ENCODE results near the gene OR52H1.

The OR52H1 gene

GRCh38 chr11:5541427-5541826 lies 6.9 kb downstream of the OR52H1 start:
- TF ChIP-seq CTCF (conservative IDR thresholded peaks at IDR 0.05; ENCODE audit: control insufficient read depth, insufficient read depth, low read depth, low read length) = no peak
- no peak for DNase-seq (ENCODE audit: low read depth)
- no peak overlapping the region for H3K4me3 ChIP-seq (ENCODE audit: control insufficient read depth, low read depth, low read length)

GRCh38 chr11:5536482-5536881 lies 11.9 kb downstream of the OR52H1 start:
- no peak for TF ChIP-seq CTCF (conservative IDR thresholded peaks at IDR 0.05; ENCODE audit: control insufficient read depth, insufficient read depth, low read depth, low read length)
- peak; percentile 24 for DNase-seq (ENCODE audit: low read depth)
- no peak overlapping the region for H3K4me3 ChIP-seq (ENCODE audit: control insufficient read depth, low read depth, low read length)

GRCh38 chr11:5534046-5534445 lies 14.3 kb downstream of the OR52H1 start:
- no peak for DNase-seq (ENCODE audit: low read depth)
- H3K4me3 ChIP-seq (ENCODE audit: control insufficient read depth, low read depth, low read length) = no peak overlapping the region
- TF ChIP-seq CTCF (conservative IDR thresholded peaks at IDR 0.05; ENCODE audit: control insufficient read depth, insufficient read depth, low read depth, low read length) = no peak

- no peak for TF ChIP-seq CTCF (conservative IDR thresholded peaks at IDR 0.05; ENCODE audit: control insufficient read depth, insufficient read depth, low read depth, low read length)
- no peak overlapping the region for H3K4me3 ChIP-seq (ENCODE audit: control insufficient read depth, low read depth, low read length)
- no peak for DNase-seq (ENCODE audit: low read depth)
These were observed 17.1 kb downstream of the OR52H1 start for GRCh38 chr11:5531053-5531831.

- DNase-seq (ENCODE audit: low read depth) = no peak
- no peak overlapping the region for H3K4me3 ChIP-seq (ENCODE audit: control insufficient read depth, low read depth, low read length)
- TF ChIP-seq CTCF (conservative IDR thresholded peaks at IDR 0.05; ENCODE audit: control insufficient read depth, insufficient read depth, low read depth, low read length) = no peak
These were observed 19.8 kb downstream of the OR52H1 start for GRCh38 chr11:5528495-5528894.

GRCh38 chr11:5527716-5528115 lies 20.6 kb downstream of the OR52H1 start:
- TF ChIP-seq CTCF (conservative IDR thresholded peaks at IDR 0.05; ENCODE audit: control insufficient read depth, insufficient read depth, low read depth, low read length) = no peak
- no peak overlapping the region for H3K4me3 ChIP-seq (ENCODE audit: control insufficient read depth, low read depth, low read length)
- DNase-seq (ENCODE audit: low read depth) = no peak
